H9 (cell line): ENCODE measurements around the gene MAPK1IP1L. TPM values are rescaled to one million over a fixed set of nuclear protein-coding genes. Genes with fewer than 3 reads are reported as not detected.

Experiments
- DNase-seq: peaks from one replicate; pipeline ENCODE4 v3.0.0-alpha.2; 2017
- H2AFZ ChIP-seq: one replicate; pipeline ENCODE4 v1.6.1; 2013; ENCODE audit warnings: mild to moderate bottlenecking, low read length, control low read depth, moderate library complexity
- H2AK5ac ChIP-seq: 2 replicates; pipeline ENCODE4 v1.6.1; 2013; ENCODE audit warnings: low read length, control low read depth, mixed read lengths; ENCODE audit not compliant: insufficient read length
- H2BK120ac ChIP-seq: one replicate; pipeline ENCODE4 v1.6.1; 2013; ENCODE audit warnings: low read depth, mild to moderate bottlenecking, low read length, control low read depth, inconsistent platforms; ENCODE audit not compliant: poor library complexity, severe bottlenecking
- H2BK12ac ChIP-seq: 2 replicates; pipeline ENCODE4 v1.6.1; 2013; ENCODE audit warnings: low read length, control low read depth, mixed read lengths, low read depth; ENCODE audit not compliant: insufficient read length
- H2BK15ac ChIP-seq: 2 replicates; pipeline ENCODE4 v1.6.1; 2013; ENCODE audit warnings: low read depth, low read length, control low read depth
- H2BK20ac ChIP-seq: one replicate; pipeline ENCODE4 v1.6.1; 2013; ENCODE audit warnings: low read depth, mild to moderate bottlenecking, low read length, control low read depth, inconsistent platforms; ENCODE audit not compliant: poor library complexity, severe bottlenecking
- H2BK5ac ChIP-seq: 2 replicates; pipeline ENCODE4 v1.6.1; 2013; ENCODE audit warnings: low read length, control low read depth, mixed read lengths; ENCODE audit not compliant: insufficient read length
- H3K14ac ChIP-seq: 2 replicates; pipeline ENCODE4 v1.6.1; 2013; ENCODE audit warnings: low read length, control low read depth; ENCODE audit not compliant: insufficient read depth
- H3K18ac ChIP-seq: 2 replicates; pipeline ENCODE4 v1.6.1; 2013; ENCODE audit warnings: low read depth, mild to moderate bottlenecking, mixed read lengths, low read length, control low read depth; ENCODE audit not compliant: insufficient read length
- H3K23ac ChIP-seq: 2 replicates; pipeline ENCODE4 v1.6.1; 2013; ENCODE audit warnings: low read length, control low read depth, mixed read lengths, low read depth; ENCODE audit not compliant: insufficient read length
- H3K23me2 ChIP-seq: 2 replicates; pipeline ENCODE4 v1.6.1; 2013; ENCODE audit warnings: low read depth, mild to moderate bottlenecking, mixed read lengths, low read length, control low read depth; ENCODE audit not compliant: insufficient read length, poor library complexity, severe bottlenecking
- H3K27ac ChIP-seq: 2 replicates; pipeline ENCODE4 v1.5.1; 2013; ENCODE audit warnings: low read length, control low read depth, mixed read lengths, low read depth; ENCODE audit not compliant: insufficient read length
- H3K27me3 ChIP-seq: 2 replicates; pipeline ENCODE4 v1.6.1; 2013; ENCODE audit warnings: low read length, control low read depth, inconsistent platforms; ENCODE audit not compliant: insufficient read depth
- H3K4ac ChIP-seq: 2 replicates; pipeline ENCODE4 v1.6.1; 2013; ENCODE audit warnings: low read depth, mild to moderate bottlenecking, control low read depth, inconsistent platforms, low read length, moderate library complexity
- H3K4me1 ChIP-seq: 2 replicates; pipeline ENCODE4 v1.6.1; 2013; ENCODE audit warnings: low read length, control low read depth, inconsistent platforms; ENCODE audit not compliant: insufficient read depth
- H3K4me2 ChIP-seq: 2 replicates; pipeline ENCODE4 v1.6.1; 2013; ENCODE audit warnings: low read length, control low read depth, mixed read lengths; ENCODE audit not compliant: insufficient read length, insufficient read depth
- H3K56ac ChIP-seq: 2 replicates; pipeline ENCODE4 v1.6.1; 2013; ENCODE audit warnings: low read depth, mild to moderate bottlenecking, mixed read lengths, low read length, control low read depth; ENCODE audit not compliant: insufficient read length
- H3K79me1 ChIP-seq: 2 replicates; pipeline ENCODE4 v1.6.1; 2013; ENCODE audit warnings: low read depth, mild to moderate bottlenecking, moderate library complexity, low read length, control low read depth, inconsistent platforms; ENCODE audit not compliant: insufficient read depth, poor library complexity, severe bottlenecking
- H3K79me2 ChIP-seq: 2 replicates; pipeline ENCODE4 v1.6.1; 2013; ENCODE audit warnings: low read length, control low read depth, inconsistent platforms; ENCODE audit not compliant: insufficient read depth
- H3K9ac ChIP-seq: 2 replicates; pipeline ENCODE4 v1.6.1; 2013; ENCODE audit warnings: low read length, control low read depth, mixed read lengths; ENCODE audit not compliant: insufficient read length; ENCODE audit errors: extremely low read depth
- H3K9me3 ChIP-seq: one replicate; pipeline ENCODE4 v1.6.1; 2013; ENCODE audit warnings: low read depth, low read length, inconsistent platforms; ENCODE audit not compliant: control insufficient read depth
- H3T11ph ChIP-seq: one replicate; pipeline ENCODE4 v1.6.1; 2013; ENCODE audit warnings: mild to moderate bottlenecking, low read length, control low read depth, inconsistent platforms
- H4K20me1 ChIP-seq: one replicate; pipeline ENCODE4 v1.6.1; 2013; ENCODE audit not compliant: control insufficient read depth, insufficient read length, insufficient read depth
- H4K5ac ChIP-seq: 2 replicates; pipeline ENCODE4 v1.6.1; 2013; ENCODE audit warnings: low read depth, mild to moderate bottlenecking, mixed read lengths, low read length, control low read depth; ENCODE audit not compliant: insufficient read length
- H4K8ac ChIP-seq: replicated peaks from 2 replicates; pipeline ENCODE4 v1.6.1; 2013; ENCODE audit warnings: low read length, control low read depth, mixed read lengths, low read depth; ENCODE audit not compliant: insufficient read length
- H4K91ac ChIP-seq: 2 replicates; pipeline ENCODE4 v1.6.1; 2013; ENCODE audit warnings: low read depth, mild to moderate bottlenecking, moderate library complexity, mixed read lengths, low read length, control low read depth; ENCODE audit not compliant: insufficient read length
- H3K27ac Mint-ChIP-seq, 3 experiments: 2 replicates in 2 of 3; 3 replicates in 1 of 3; pipeline ENCODE4 v1.8.0; 2020 to 2021; ENCODE audit warnings: mixed read lengths in 3 of 3, mild to moderate bottlenecking in 1 of 3, moderate library complexity in 1 of 3
- H3K27me3 Mint-ChIP-seq: 2 replicates; pipeline ENCODE4 v1.8.0; 2021; ENCODE audit warnings: low read depth, mild to moderate bottlenecking, moderate library complexity, mixed read lengths
- H3K36me3 Mint-ChIP-seq, 3 experiments: 2 replicates in 2 of 3; 3 replicates in 1 of 3; pipeline ENCODE4 v1.8.0; 2020 to 2021; ENCODE audit warnings: low read depth in 3 of 3, mixed read lengths in 3 of 3; ENCODE audit not compliant: insufficient read depth in 1 of 3
- H3K4me1 Mint-ChIP-seq, 2 experiments: 2 replicates each; pipeline ENCODE4 v1.8.0; 2020; ENCODE audit warnings: mixed read lengths in 2 of 2
- H3K4me3 Mint-ChIP-seq, 2 experiments: 2 replicates in 1 of 2; 3 replicates in 1 of 2; pipeline ENCODE4 v1.8.0; 2020 to 2021; ENCODE audit warnings: mild to moderate bottlenecking in 2 of 2, mixed read lengths in 2 of 2, moderate library complexity in 1 of 2
- H3K9me3 Mint-ChIP-seq, 2 experiments: 2 replicates in 1 of 2; 3 replicates in 1 of 2; pipeline ENCODE4 v1.8.0; 2020; ENCODE audit warnings: mild to moderate bottlenecking in 2 of 2, mixed read lengths in 2 of 2, moderate library complexity in 1 of 2
- CTCF ChIP-seq: fragments of 200-600 bp; sonication (generic); conservative IDR thresholded peaks from 3 replicates; pipeline ENCODE4 v1.8.0; 2021; ENCODE audit warnings: antibody characterized with exemption, mild to moderate bottlenecking
- WGBS: extraction: QIAGEN DNeasy Blood & Tissue Kit; methylation state at CpG from one replicate; pipeline ENCODE4 v1.1.7; 2013; ENCODE audit warnings: missing lambda C conversion rate, low lambda C conversion rate, mixed read lengths; ENCODE audit not compliant: insufficient read length; ENCODE audit errors: extremely low coverage; 5-methylcytosine and 5-hydroxymethylcytosine counted together
- total RNA-seq: library from RNA; stranded (reverse); gene quantifications from 2 replicates; pipeline ENCODE4 v1.2.1, GENCODE V29; 2021

Gene MAPK1IP1L
- total RNA-seq, 1 experiment from 2014 or later: 133 TPM

- Histone ChIP-seq H2BK12ac (no peak overlapping the region), H3K4me2 (no peak overlapping the region), H3K23me2 (no peaks in the 10 kb centered on the region), H2BK120ac (no peak overlapping the region), H2BK15ac (no peak overlapping the region), H3K27me3 (no peaks in the 10 kb centered on the region), H4K20me1 (no peaks in the 10 kb centered on the region), H3K27ac (no peak overlapping the region), H3T11ph (no peak overlapping the region), H3K4ac (no peak overlapping the region), H4K91ac (no peak overlapping the region), H4K8ac (no peak overlapping the region), H3K56ac (no peak overlapping the region), H3K23ac (no peak overlapping the region), H3K9ac (no peak overlapping the region), H2AFZ (no peak overlapping the region), H2BK5ac (no peak overlapping the region), H2BK20ac (no peak overlapping the region), H3K9me3 (no peaks in the 10 kb centered on the region), H3K79me2 (no peaks in the 10 kb centered on the region), H2AK5ac (no peak overlapping the region), H3K14ac (no peak overlapping the region), H3K79me1 (no peaks in the 10 kb centered on the region), H3K4me1 (no peaks in the 10 kb centered on the region; the same call in 1 of the 2 replicates), H4K5ac (no peak overlapping the region), H3K18ac (no peak overlapping the region)
- no peak for DNase-seq
- H3K9me3 Mint-ChIP-seq: no peaks in the 10 kb centered on the region
- TF ChIP-seq CTCF: no peak
- peaks cover 0 to 7% (median 4%) of the 10 kb centered on the region in 3 experiments; a peak in 2 of 7 replicates for H3K36me3 Mint-ChIP-seq
- H3K27me3 Mint-ChIP-seq: no peaks in the 10 kb centered on the region
- H3K4me3 Mint-ChIP-seq: no peak overlapping the region
- peak overlapping the region in 2 of 3 experiments; percentile 68 to 71; a peak in 1 of 7 replicates for H3K27ac Mint-ChIP-seq
- no CpG with 5 or more reads among the region's 10 CpGs for WGBS
- H3K4me1 Mint-ChIP-seq: peaks cover 12 to 13% of the 10 kb centered on the region in 2 experiments
Measured at GRCh38 chr14:55071870-55072640, 20.6 kb downstream of the MAPK1IP1L start.
